Head of caudate nucleus (tissue), 42 donors: Measurements from ENCODE around the gene PPEF1.
A peak's percentile ranks its signal among the peaks of the same experiment; 100 is the strongest.

Experiments used
- DNase-seq, 42 donors: peaks; one replicate each; pipeline versions ENCODE4 v3.0.0 to v3.0.0-alpha.2; 2020 to 2021; ENCODE audit warnings: mixed read lengths in 7 of 42
- intact Hi-C: fragments of 100-400 bp; cut with DNase I; formaldehyde crosslinking; loops from one replicate; pipeline ENCODE4 v1.15.0; 2022

PPEF1 gene

GRCh38 chrX:18707426-18708049 is at the start of gene PPEF1:
Gene PPEF1, plus strand, starts transcription at chrX:18707645. Its CDS starts 136 bp downstream, at chrX:18707781.
- no peak for DNase-seq
- intact Hi-C loops: no loop called here

- intact Hi-C loops: no loop called here
- peak in 7 of 42 donors; percentile 8 to 53 (median 25) for DNase-seq
These were observed 46.2 kb upstream of the PPEF1 start for GRCh38 chrX:18661273-18661672.

GRCh38 chrX:18664947-18665346 is 42.5 kb upstream of the PPEF1 start:
- intact Hi-C loops: no loop called here

GRCh38 chrX:18666614-18667013 is 40.8 kb upstream of the PPEF1 start:
- no peak for DNase-seq
- intact Hi-C loops: no loop called here

More at GRCh38 chrX:18664947-18665346, 42.5 kb upstream of the PPEF1 start:
- no peak for DNase-seq

- intact Hi-C loops: no loop called here
These were observed 39.2 kb upstream of the PPEF1 start for GRCh38 chrX:18668071-18668835.

GRCh38 chrX:18672008-18672407 is 35.4 kb upstream of the PPEF1 start, which contains the start of gene RS1:
Gene RS1, minus strand, starts transcription at chrX:18672108. Its CDS starts 40 bp downstream, at chrX:18672068.
- no peak for DNase-seq
- intact Hi-C loops: no loop called here

More at GRCh38 chrX:18668071-18668835, 39.2 kb upstream of the PPEF1 start:
- DNase-seq: no peak

- DNase-seq: peak; percentile 3 to 63 (median 36)
- intact Hi-C loops: no loop called here
These were observed 33.0 kb upstream of the PPEF1 start for GRCh38 chrX:18674417-18674787.

- DNase-seq: peak; percentile 55 to 91 (median 76)
- intact Hi-C loops: no loop called here
These were observed 32.4 kb upstream of the PPEF1 start for GRCh38 chrX:18674788-18675735.

- intact Hi-C loops: no loop called here
- no peak for DNase-seq
These were observed 31.4 kb upstream of the PPEF1 start for GRCh38 chrX:18676050-18676449.

GRCh38 chrX:18676470-18676869 is 31.0 kb upstream of the PPEF1 start:
- DNase-seq: no peak
- intact Hi-C loops: no loop called here

GRCh38 chrX:18677161-18677869 is 30.1 kb upstream of the PPEF1 start:
- DNase-seq: no peak
- intact Hi-C loops: no loop called here

- intact Hi-C loops: no loop called here
- DNase-seq: no peak
These were observed 25.4 kb upstream of the PPEF1 start for GRCh38 chrX:18681996-18682395.

GRCh38 chrX:18682979-18683387 is 24.5 kb upstream of the PPEF1 start:
- DNase-seq: no peak
- intact Hi-C loops: no loop called here

GRCh38 chrX:18687856-18688495 is 19.5 kb upstream of the PPEF1 start:
- intact Hi-C loops: no loop called here
- DNase-seq: no peak

GRCh38 chrX:18691431-18691830 is 16.0 kb upstream of the PPEF1 start:
- intact Hi-C loops: no loop called here
- DNase-seq: no peak

GRCh38 chrX:18692541-18692940 is 14.9 kb upstream of the PPEF1 start:
- no peak for DNase-seq
- intact Hi-C loops: no loop called here

- no peak for DNase-seq
- intact Hi-C loops: no loop called here
These were observed 10.8 kb upstream of the PPEF1 start for GRCh38 chrX:18696653-18697052.
